GM21526 (cell line): ENCODE measurements around the gene TFCP2.
A peak's percentile ranks its signal among the peaks of the same experiment; 100 is the strongest.

Source experiments
- ATAC-seq: cut with Tn5 transposase; IDR thresholded peaks from one replicate; pipeline ENCODE4 v1.9.1; 2021; ENCODE audit warnings: moderate library complexity; ENCODE audit not compliant: unreplicated experiment, low FRiP score

Gene TFCP2

GRCh38 chr12:51048661-51049251 lies 124.2 kb downstream of the TFCP2 start:
- no peak for ATAC-seq

- ATAC-seq, result peak; percentile 88
Observed at GRCh38 chr12:51047655-51048540, 125.0 kb downstream of the TFCP2 start, which contains the start of gene LETMD1. Gene LETMD1, plus strand, starts transcription at chr12:51048327. Its CDS starts 30 bp downstream, at chr12:51048357.
